Measurements from ENCODE around the gene ACTN1. TPM values are rescaled to one million over a fixed set of nuclear protein-coding genes. Genes with fewer than 3 reads are reported as not detected.

Gene ACTN1
- polyA plus RNA-seq, 1 experiment, result 641 TPM

GRCh38 chr14:69014829-69015259 is 35.7 kb upstream of the ACTN1 start:
- ChIA-PET CTCF (no interaction called here), POLR2A (no interaction called here)
- Histone ChIP-seq H3K4me3 (ENCODE audit: low read depth, low read length) (no peak overlapping the region), H3K9me3 (ENCODE audit: control insufficient read depth, insufficient read depth, low read length) (no peaks in the 10 kb centered on the region), H3K27me3 (ENCODE audit: control insufficient read depth, insufficient read depth, low read length) (no peaks in the 10 kb centered on the region), H3K27ac (ENCODE audit: low read depth, low read length) (no peak overlapping the region)
- no peak for DNase-seq (ENCODE audit: low read depth, low spot score)
- TF ChIP-seq CTCF (IDR thresholded peaks at IDR 0.05; ENCODE audit: low read depth, low read length), result no peak

GRCh38 chr14:69013943-69014782 is 35.1 kb upstream of the ACTN1 start:
- Histone ChIP-seq H3K27ac (ENCODE audit: low read depth, low read length) (peak overlapping the region; percentile 11), H3K27me3 (ENCODE audit: control insufficient read depth, insufficient read depth, low read length) (no peaks in the 10 kb centered on the region), H3K4me3 (ENCODE audit: low read depth, low read length) (no peak overlapping the region), H3K9me3 (ENCODE audit: control insufficient read depth, insufficient read depth, low read length) (no peaks in the 10 kb centered on the region)
- no peak for TF ChIP-seq CTCF (IDR thresholded peaks at IDR 0.05; ENCODE audit: low read depth, low read length)
- CTCF ChIA-PET, result interaction anchor here (1.7 kb wide), 1 partner anchor 87 kb away, joined by 3 read pairs; no protein-coding TSS in a partner anchor
- POLR2A ChIA-PET, result interaction anchor here (0.7 to 0.8 kb wide), 2 partner anchors 36 to 221 kb away, joined by 3 to 8 read pairs; partner anchors contain the start of gene ZFP36L1
- no peak for DNase-seq (ENCODE audit: low read depth, low spot score)

- H3K9me3 ChIP-seq (ENCODE audit: control insufficient read depth, insufficient read depth, low read length), result no peaks in the 10 kb centered on the region
- CTCF ChIA-PET, result interaction anchor here (0.6 to 1.7 kb wide), 4 partner anchors 89 to 101 kb away, joined by 3 to 4 read pairs (median 3); no protein-coding TSS in a partner anchor
- DNase-seq (ENCODE audit: low read depth, low spot score), result no peak
- no peak for TF ChIP-seq CTCF (IDR thresholded peaks at IDR 0.05; ENCODE audit: low read depth, low read length)
- no peak overlapping the region for H3K4me3 ChIP-seq (ENCODE audit: low read depth, low read length)
- H3K27me3 ChIP-seq (ENCODE audit: control insufficient read depth, insufficient read depth, low read length), result no peaks in the 10 kb centered on the region
- POLR2A ChIA-PET, result interaction anchor here (0.5 to 0.8 kb wide), 3 partner anchors 10 to 220 kb away, joined by 3 read pairs; partner anchors contain the start of gene ZFP36L1
- peak overlapping the region; percentile 47 for H3K27ac ChIP-seq (ENCODE audit: low read depth, low read length)
Observed at GRCh38 chr14:69012256-69012953, 33.3 kb upstream of the ACTN1 start.

- Histone ChIP-seq H3K27me3 (ENCODE audit: control insufficient read depth, insufficient read depth, low read length) (no peaks in the 10 kb centered on the region), H3K4me3 (ENCODE audit: low read depth, low read length) (no peak overlapping the region), H3K9me3 (ENCODE audit: control insufficient read depth, insufficient read depth, low read length) (no peaks in the 10 kb centered on the region), H3K27ac (ENCODE audit: low read depth, low read length) (no peak overlapping the region)
- CTCF ChIA-PET, result no interaction called here
- TF ChIP-seq CTCF (IDR thresholded peaks at IDR 0.05; ENCODE audit: low read depth, low read length), result no peak
- no peak for DNase-seq (ENCODE audit: low read depth, low spot score)
- POLR2A ChIA-PET, result no interaction called here
Observed at GRCh38 chr14:69010648-69011047, 31.5 kb upstream of the ACTN1 start.

Measured in AG04450 (cell line).